AG04450 (cell line): ENCODE measurements around the gene NOX4. TPM values are rescaled to one million over a fixed set of nuclear protein-coding genes. Genes with fewer than 3 reads are reported as not detected.

ENCODE experiments used
- polyA plus RNA-seq: library from polyadenylated mRNA; depleted of rRNA; stranded (reverse); fragments of >200 nt; gene quantifications from 2 replicates; pipeline ENCODE4 v1.2.3, GENCODE V29; 2011; rRNA removed

NOX4 gene
- polyA plus RNA-seq, 1 experiment, result 5.1 TPM

Other genes with a start within 250 kb of the NOX4 start
- gene TRIM77, start 218.9 kb upstream of the NOX4 start, polyA plus RNA-seq, result not detected in 2 replicates